NCI-H226 (cell line): ENCODE results near the gene TRPV5.

Experiments
- DNase-seq: peaks from one replicate; pipeline ENCODE4 v3.0.0-alpha.2; 2015

Gene TRPV5

DNA sequence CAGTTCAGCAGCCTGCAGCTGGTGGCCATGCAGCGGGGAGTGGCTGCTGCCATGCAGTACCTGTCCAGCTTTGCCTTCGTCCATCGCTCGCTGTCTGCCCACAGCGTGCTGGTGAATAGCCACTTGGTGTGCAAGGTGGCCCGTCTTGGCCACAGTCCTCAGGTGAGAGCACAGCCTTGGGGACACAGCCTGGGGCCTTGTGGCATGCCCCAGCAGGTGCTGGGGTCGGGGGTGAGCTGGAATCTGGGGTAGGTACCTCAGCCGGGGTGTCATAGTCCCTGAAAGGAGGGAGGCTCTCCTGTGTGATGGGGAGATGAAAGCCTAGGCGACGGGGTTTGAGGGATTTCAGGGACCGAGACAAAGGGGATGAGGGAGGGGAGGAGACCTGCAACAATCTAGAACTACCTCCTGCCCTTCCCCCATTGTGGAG is 64.5 kb downstream of the TRPV5 start:
- DNase-seq, result no peak

GRCh38 chr7:142868188-142868985 is 65.2 kb downstream of the TRPV5 start:
- no peak for DNase-seq

GRCh38 chr7:142867398-142868187 is 66.0 kb downstream of the TRPV5 start:
- no peak for DNase-seq

DNA sequence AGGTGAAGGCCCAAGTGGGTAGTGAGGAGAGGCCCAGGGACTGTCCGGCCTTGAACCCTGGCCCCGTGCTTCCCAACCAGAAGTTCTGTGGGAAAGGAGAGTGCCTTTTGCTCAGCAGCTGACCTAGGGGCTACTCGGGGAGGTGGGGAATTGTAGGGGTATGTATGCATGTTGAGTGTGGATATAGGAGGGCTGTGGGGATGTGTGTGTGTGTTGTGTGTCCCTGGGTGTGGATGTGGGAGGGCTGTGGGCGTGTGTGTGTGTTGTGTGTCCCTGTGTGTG is 66.5 kb downstream of the TRPV5 start:
- no peak for DNase-seq

DNA sequence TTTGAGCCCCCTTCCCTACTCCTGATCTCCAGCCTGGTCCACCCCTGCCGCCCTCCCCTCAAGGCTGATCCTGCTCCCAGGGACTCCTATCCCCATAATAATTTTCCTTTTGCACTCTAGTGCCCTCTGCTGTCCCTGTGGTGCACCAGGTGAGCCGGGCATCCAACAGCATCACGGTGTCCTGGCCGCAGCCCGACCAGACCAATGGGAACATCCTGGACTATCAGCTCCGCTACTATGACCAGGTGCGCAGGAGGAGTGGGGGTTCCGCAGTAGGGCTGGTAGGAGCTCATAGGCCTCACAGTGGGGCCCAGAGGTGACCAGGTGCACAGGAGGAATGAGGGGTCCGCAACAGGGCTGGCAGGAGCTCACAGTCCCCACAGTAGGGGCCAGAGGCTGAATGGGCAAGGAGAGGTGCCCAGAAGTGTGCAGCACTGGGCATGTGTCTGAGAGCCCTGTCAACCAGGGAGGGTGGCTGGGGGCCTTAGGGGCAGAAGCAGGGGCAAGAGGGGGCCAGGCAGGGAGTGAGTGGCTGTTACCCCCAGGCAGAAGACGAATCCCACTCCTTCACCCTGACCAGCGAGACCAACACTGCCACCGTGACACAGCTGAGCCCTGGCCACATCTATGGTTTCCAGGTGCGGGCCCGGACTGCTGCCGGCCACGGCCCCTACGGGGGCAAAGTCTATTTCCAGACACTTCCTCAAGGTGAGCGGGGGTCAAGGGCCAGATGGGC is 67.0 kb downstream of the TRPV5 start:
- peak; percentile 34 for DNase-seq

GRCh38 chr7:142865766-142866165 is 67.8 kb downstream of the TRPV5 start:
- no peak for DNase-seq

DNA sequence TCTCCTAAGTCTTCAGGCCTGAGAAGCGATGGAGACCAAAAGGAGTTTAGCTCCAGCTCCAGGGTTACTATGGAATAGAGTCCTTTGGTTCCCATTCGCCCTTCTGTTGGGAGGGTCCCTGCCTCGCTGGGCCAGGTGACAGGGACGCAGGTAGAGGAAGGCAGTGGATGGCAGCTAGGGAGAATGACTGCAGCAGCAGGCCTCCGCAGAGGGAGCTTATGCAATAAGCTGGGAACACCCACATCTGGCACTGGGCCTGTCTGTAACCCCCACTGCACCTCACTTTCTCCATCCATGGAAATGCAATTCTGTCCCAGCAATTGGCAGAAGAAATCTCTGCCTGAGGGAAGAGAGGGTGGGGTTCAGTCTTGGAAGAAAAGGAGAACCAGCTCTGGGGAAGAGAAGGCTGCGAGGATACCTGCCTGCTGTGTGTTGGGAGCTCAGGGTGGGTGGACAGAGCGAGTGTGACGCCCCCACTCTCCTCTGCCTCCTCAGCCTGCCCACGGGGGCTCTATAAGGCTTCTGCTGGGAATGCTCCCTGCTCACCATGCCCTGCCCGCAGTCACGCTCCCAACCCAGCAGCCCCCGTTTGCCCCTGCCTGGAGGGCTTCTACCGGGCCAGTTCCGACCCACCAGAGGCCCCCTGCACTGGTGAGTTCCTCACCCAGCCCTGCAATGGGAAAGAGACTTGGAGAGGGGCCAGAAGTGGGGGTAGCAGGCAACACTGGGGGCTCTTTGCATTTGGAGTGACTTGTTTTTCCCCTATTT is 68.4 kb downstream of the TRPV5 start:
- no peak for DNase-seq

GRCh38 chr7:142863891-142864685 is 69.5 kb downstream of the TRPV5 start:
- no peak for DNase-seq

DNA sequence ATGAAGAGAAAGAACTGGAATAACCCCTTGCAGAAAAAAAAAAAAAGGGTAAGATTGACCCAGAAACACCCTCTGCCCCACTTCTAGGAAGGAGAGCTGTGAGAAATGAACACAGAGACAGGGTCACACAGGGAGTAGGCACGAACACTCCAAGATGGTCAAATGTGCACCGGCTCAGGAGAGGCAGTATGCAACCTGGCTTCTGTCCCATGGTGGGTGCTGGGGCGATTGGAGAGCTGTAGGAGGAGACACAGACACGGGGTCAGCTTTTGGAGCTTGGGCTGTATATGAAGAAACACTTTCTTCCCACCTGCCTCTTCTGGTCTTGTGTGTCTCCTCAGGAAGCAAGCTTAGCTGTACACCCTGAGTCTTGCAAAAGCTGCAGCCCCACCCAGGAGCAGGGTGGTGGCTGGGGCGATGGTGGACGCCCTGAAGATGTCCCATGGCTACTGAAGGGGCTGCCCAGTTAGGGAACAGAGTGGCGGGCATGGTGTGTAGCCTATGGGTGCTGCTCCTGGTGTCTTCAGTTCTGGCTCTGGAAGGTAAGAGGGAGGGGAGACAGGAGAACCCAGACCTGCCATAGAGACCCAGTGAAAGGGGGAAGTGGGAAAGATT is 70.7 kb downstream of the TRPV5 start:
- DNase-seq, result no peak

DNA sequence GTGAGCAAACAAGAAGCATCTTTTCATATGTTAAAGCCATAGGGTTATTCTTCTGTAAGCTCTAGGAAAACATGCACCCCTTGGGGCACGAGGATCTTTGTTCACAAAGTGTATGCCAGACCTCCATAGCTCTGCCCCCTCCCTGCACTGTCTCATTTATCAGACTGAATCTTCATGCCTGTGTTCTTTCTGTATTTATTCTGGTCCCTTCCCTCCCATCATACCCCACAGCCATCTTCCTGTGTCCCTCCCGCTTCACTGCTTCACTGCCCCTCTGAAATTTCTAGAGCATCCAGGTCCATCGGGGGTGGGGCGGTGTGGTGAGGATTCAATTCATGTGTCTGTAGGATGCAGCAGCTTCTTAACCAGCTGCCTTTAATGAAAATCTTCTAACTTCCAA is 71.2 kb downstream of the TRPV5 start:
- DNase-seq, result no peak

DNA sequence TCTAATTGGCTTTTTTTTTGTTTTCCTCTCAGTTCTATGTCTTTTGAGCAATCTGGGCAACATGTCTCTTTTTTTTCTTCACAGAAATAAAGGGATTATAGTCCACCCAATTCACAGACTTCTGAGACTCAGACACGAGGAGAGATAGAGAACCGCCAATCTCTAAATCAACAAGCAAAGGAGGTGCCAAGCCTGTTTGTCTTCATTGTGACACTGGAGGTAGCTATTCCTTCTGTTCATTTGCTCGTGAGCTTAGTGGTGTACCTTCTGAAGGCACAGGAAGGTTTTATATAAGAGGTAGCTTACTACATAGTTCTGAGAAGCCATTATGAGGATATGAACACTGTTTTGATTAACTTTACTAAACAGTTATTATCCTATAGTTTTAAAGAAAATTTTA is 72.6 kb downstream of the TRPV5 start:
- DNase-seq, result no peak

GRCh38 chr7:142859829-142860228 is 73.7 kb downstream of the TRPV5 start:
- no peak for DNase-seq

- DNase-seq, result no peak
Measured at GRCh38 chr7:142859411-142859810, 74.1 kb downstream of the TRPV5 start.
